Ishikawa (cell line): Measurements from ENCODE around the gene HASPIN.

Experiments
- CEBPB ChIP-seq: IDR thresholded peaks from 2 replicates; pipeline ENCODE4 v1.6.1; 2012
- CREB1 ChIP-seq: IDR thresholded peaks from 2 replicates; pipeline ENCODE4 v1.6.1; 2012; ENCODE audit warnings: low read depth
- EP300 ChIP-seq: IDR thresholded peaks from 2 replicates; pipeline ENCODE4 v1.6.1; 2012; ENCODE audit warnings: borderline replicate concordance
- FOXM1 ChIP-seq: IDR thresholded peaks from 2 replicates; pipeline ENCODE4 v1.6.1; 2012; ENCODE audit warnings: low read depth, borderline replicate concordance
- NFIC ChIP-seq: IDR thresholded peaks from 2 replicates; pipeline ENCODE4 v1.6.1; 2012
- RAD21 ChIP-seq: IDR thresholded peaks from 2 replicates; pipeline ENCODE4 v1.6.1; 2012; ENCODE audit warnings: low read depth
- TAF1 ChIP-seq: IDR thresholded peaks from 2 replicates; pipeline ENCODE4 v1.6.1; 2012; ENCODE audit warnings: low read depth, mild to moderate bottlenecking
- TEAD4 ChIP-seq: IDR thresholded peaks from 2 replicates; pipeline ENCODE4 v1.6.1; 2012
- YY1 ChIP-seq: IDR thresholded peaks from 2 replicates; pipeline ENCODE4 v1.6.1; 2012; ENCODE audit warnings: low read depth
- ZBTB7A ChIP-seq: IDR thresholded peaks from 2 replicates; pipeline ENCODE4 v1.6.1; 2012; ENCODE audit warnings: low read depth
- TF ChIP-seq, protein P1 (sequence below): IDR thresholded peaks from 2 replicates; pipeline ENCODE4 v1.6.1; 2012
- TF ChIP-seq, protein P2 (sequence below): IDR thresholded peaks from 2 replicates; pipeline ENCODE4 v1.6.1; 2012; ENCODE audit warnings: low read depth, mild to moderate bottlenecking
- TF ChIP-seq, protein P3 (sequence below): IDR thresholded peaks from 2 replicates; pipeline ENCODE4 v1.6.1; 2012

DNA sequence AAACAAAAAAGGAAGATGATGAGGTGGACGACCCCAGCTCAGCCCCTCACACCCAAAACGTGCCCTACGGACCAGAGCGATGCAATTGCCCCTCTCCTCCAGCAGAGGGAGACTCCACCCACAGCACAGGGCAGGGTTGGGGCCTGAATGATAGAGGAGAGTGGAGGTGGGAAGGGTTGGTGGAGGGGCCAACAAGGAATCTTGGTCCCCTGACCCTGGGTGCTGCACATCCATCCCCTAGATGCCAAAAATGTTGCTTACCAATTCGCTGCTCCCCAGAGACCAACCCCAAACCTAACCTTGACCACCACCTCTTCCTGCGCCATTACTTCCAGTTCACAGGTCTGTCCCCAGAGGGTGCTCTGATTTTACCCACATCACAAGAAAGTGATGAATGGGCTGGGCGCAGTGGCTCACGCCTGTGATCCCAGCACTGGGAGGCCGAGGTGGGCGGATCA is 40.6 kb upstream of the HASPIN start:
- TF ChIP-seq TAF1: no peak
- TF ChIP-seq RAD21: peak; percentile 68
- TF ChIP-seq, protein P1, sequence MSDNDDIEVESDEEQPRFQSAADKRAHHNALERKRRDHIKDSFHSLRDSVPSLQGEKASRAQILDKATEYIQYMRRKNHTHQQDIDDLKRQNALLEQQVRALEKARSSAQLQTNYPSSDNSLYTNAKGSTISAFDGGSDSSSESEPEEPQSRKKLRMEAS: no peak
- TF ChIP-seq TEAD4: no peak
- no peak for TF ChIP-seq NFIC
- TF ChIP-seq, protein P2, sequence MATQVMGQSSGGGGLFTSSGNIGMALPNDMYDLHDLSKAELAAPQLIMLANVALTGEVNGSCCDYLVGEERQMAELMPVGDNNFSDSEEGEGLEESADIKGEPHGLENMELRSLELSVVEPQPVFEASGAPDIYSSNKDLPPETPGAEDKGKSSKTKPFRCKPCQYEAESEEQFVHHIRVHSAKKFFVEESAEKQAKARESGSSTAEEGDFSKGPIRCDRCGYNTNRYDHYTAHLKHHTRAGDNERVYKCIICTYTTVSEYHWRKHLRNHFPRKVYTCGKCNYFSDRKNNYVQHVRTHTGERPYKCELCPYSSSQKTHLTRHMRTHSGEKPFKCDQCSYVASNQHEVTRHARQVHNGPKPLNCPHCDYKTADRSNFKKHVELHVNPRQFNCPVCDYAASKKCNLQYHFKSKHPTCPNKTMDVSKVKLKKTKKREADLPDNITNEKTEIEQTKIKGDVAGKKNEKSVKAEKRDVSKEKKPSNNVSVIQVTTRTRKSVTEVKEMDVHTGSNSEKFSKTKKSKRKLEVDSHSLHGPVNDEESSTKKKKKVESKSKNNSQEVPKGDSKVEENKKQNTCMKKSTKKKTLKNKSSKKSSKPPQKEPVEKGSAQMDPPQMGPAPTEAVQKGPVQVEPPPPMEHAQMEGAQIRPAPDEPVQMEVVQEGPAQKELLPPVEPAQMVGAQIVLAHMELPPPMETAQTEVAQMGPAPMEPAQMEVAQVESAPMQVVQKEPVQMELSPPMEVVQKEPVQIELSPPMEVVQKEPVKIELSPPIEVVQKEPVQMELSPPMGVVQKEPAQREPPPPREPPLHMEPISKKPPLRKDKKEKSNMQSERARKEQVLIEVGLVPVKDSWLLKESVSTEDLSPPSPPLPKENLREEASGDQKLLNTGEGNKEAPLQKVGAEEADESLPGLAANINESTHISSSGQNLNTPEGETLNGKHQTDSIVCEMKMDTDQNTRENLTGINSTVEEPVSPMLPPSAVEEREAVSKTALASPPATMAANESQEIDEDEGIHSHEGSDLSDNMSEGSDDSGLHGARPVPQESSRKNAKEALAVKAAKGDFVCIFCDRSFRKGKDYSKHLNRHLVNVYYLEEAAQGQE: no peak
- no peak for TF ChIP-seq EP300
- TF ChIP-seq YY1: no peak
- no peak for TF ChIP-seq CEBPB
- TF ChIP-seq ZBTB7A: no peak
- no peak for TF ChIP-seq FOXM1
- TF ChIP-seq, protein P3, sequence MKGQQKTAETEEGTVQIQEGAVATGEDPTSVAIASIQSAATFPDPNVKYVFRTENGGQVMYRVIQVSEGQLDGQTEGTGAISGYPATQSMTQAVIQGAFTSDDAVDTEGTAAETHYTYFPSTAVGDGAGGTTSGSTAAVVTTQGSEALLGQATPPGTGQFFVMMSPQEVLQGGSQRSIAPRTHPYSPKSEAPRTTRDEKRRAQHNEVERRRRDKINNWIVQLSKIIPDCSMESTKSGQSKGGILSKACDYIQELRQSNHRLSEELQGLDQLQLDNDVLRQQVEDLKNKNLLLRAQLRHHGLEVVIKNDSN: no peak
- no peak for TF ChIP-seq CREB1
